Glutamatergic neuron (in vitro differentiated cells): ENCODE data around the gene ZNF593OS. TPM values are rescaled to one million over a fixed set of nuclear protein-coding genes. Genes with fewer than 3 reads are reported as not detected.

Experiments used
- DNase-seq: peaks from one replicate; pipeline ENCODE4 v3.0.0; 2022
- H3K27ac Mint-ChIP-seq: one replicate; pipeline ENCODE4 v1.8.0; 2020; ENCODE audit warnings: mild to moderate bottlenecking, mixed read lengths, inconsistent platforms; ENCODE audit not compliant: unreplicated experiment
- H3K27me3 Mint-ChIP-seq: one replicate; pipeline ENCODE4 v1.8.0; 2020; ENCODE audit warnings: mild to moderate bottlenecking, moderate library complexity, mixed read lengths, inconsistent platforms; ENCODE audit not compliant: unreplicated experiment
- H3K36me3 Mint-ChIP-seq: one replicate; pipeline ENCODE4 v1.8.0; 2020; ENCODE audit warnings: mild to moderate bottlenecking, mixed read lengths, inconsistent platforms; ENCODE audit not compliant: unreplicated experiment
- H3K4me1 Mint-ChIP-seq: one replicate; pipeline ENCODE4 v1.8.0; 2020; ENCODE audit warnings: mild to moderate bottlenecking, low read depth, mixed read lengths, inconsistent platforms; ENCODE audit not compliant: unreplicated experiment
- H3K4me3 Mint-ChIP-seq: one replicate; pipeline ENCODE4 v1.8.0; 2020; ENCODE audit warnings: mild to moderate bottlenecking, mixed read lengths, inconsistent platforms; ENCODE audit not compliant: unreplicated experiment
- H3K9me3 Mint-ChIP-seq: one replicate; pipeline ENCODE4 v1.8.0; 2020; ENCODE audit warnings: mild to moderate bottlenecking, moderate library complexity, mixed read lengths, inconsistent platforms; ENCODE audit not compliant: unreplicated experiment
- CTCF ChIP-seq: fragments of 200-600 bp; sonication (generic); IDR thresholded peaks from one replicate; pipeline ENCODE4 v1.5.0; 2021; ENCODE audit not compliant: partially characterized antibody, unreplicated experiment
- total RNA-seq: library from RNA; stranded (reverse); fragmentation: NEBNext Ultra II Directional; extraction: Animal tissue kit (Norgen Biotek cat#: 25700); gene quantifications from one replicate; pipeline ENCODE4 v1.2.1, GENCODE V29; 2021; ENCODE audit not compliant: unreplicated experiment

Gene ZNF593OS
- total RNA-seq, 1 donor from 2014 or later, result 4.2 TPM

DNA sequence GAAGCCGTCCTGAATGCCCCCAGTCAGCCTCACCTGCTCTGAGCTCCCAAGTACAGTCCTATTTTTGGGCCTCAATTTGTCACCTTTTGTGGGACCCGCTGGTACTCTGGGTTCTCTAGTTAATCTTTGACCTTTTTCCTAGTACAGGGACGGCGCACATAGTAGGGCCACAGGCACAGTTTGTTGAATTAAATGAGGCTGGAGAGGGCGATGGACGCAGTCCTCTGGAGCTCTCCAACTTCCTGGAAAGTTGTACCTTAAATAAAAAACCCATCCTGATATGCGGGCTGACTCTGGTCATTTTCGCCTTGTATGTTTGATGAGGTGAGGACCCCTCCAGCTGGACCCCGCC, 8.0 kb downstream of the ZNF593OS start:
- H3K27ac Mint-ChIP-seq, result no peak overlapping the region
- DNase-seq, result no peak
- no peak for TF ChIP-seq CTCF
- H3K27me3 Mint-ChIP-seq, result peaks cover 17% of the 10 kb centered on the region
- H3K36me3 Mint-ChIP-seq, result no peaks in the 10 kb centered on the region
- H3K9me3 Mint-ChIP-seq, result peaks cover 4% of the 10 kb centered on the region
- no peak overlapping the region for H3K4me3 Mint-ChIP-seq
- peaks cover 15% of the 10 kb centered on the region for H3K4me1 Mint-ChIP-seq

- Mint-ChIP-seq H3K27ac (peak overlapping the region; percentile 48), H3K9me3 (peaks cover 4% of the 10 kb centered on the region), H3K36me3 (no peaks in the 10 kb centered on the region), H3K4me1 (peaks cover 17% of the 10 kb centered on the region), H3K27me3 (peaks cover 11% of the 10 kb centered on the region), H3K4me3 (peak overlapping the region; percentile 82)
- no peak for TF ChIP-seq CTCF
- DNase-seq, result no peak
Observed at GRCh38 chr1:26162220-26162709, 9.4 kb downstream of the ZNF593OS start.

DNA sequence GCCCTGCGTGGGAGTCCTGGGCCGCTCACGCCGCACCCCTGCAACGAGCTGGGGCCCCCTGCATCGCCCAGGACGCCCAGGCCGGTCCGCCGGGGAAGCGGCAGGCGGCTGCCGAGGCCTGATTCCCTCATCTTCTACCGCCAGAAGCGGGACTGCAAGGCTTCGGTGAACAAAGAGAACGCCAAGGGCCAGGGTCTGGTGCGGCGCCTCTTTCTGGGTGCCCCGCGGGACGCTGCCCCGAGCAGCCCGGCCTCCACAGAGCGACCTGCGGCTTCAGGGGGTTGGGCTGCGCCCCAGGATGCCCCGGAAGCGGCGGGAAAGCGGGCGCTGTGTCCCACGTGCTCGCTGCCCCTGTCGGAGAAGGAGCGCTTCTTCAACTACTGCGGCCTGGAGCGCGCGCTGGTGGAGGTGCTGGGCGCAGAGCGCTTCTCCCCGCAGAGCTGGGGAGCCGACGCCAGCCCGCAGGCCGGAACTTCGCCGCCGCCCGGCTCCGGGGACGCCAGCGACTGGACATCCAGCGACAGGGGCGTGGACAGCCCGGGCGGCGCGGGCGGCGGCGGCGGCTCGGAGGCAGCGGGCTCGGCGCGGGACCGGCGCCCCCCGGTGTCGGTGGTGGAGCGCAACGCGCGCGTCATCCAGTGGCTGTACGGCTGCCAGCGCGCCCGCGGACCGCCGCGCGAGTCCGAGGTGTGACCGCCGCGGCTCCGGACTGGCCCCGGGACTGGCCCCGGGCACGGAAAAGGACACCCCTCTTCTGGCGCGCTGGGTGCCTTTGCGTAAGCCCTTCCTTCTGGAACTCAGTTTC, 10.0 kb downstream of the ZNF593OS start:
- H3K4me3 Mint-ChIP-seq, result peak overlapping the region; percentile 82
- peaks cover 7% of the 10 kb centered on the region for H3K27me3 Mint-ChIP-seq
- peak overlapping the region; percentile 48 for H3K27ac Mint-ChIP-seq
- peaks cover 17% of the 10 kb centered on the region for H3K4me1 Mint-ChIP-seq
- no peak for TF ChIP-seq CTCF
- H3K36me3 Mint-ChIP-seq, result no peaks in the 10 kb centered on the region
- peaks cover 4% of the 10 kb centered on the region for H3K9me3 Mint-ChIP-seq
- peak; percentile 76 for DNase-seq

GRCh38 chr1:26160527-26161414, 10.9 kb downstream of the ZNF593OS start:
- H3K27me3 Mint-ChIP-seq, result peaks cover 7% of the 10 kb centered on the region
- no peaks in the 10 kb centered on the region for H3K36me3 Mint-ChIP-seq
- peaks cover 20% of the 10 kb centered on the region for H3K4me1 Mint-ChIP-seq
- DNase-seq, result no peak
- H3K27ac Mint-ChIP-seq, result no peak overlapping the region
- H3K4me3 Mint-ChIP-seq, result peak overlapping the region; percentile 72
- no peak for TF ChIP-seq CTCF
- H3K9me3 Mint-ChIP-seq, result peaks cover 4% of the 10 kb centered on the region
